Endothelial cell of umbilical vein (primary cell): Measurements from ENCODE around the gene UBE2L3. TPM values are rescaled to one million over a fixed set of nuclear protein-coding genes. Genes with fewer than 3 reads are reported as not detected.

ENCODE experiments used
- BruUV-seq: library from RNA; stranded (reverse); fragments of 400-500 nt; replicated peaks from 2 replicates; lab custom pipeline; 2021; lab: Mats Ljungman, UMichigan
- CTCF ChIA-PET: fragments of 300-600, 350-600 bp; sonication (Branson Sonifier 250); formaldehyde crosslinking; loops from one replicate; lab custom pipeline; 2021; ENCODE audit warnings: antibody characterized with exemption, inconsistent platforms; lab: Charles Lee
- POLR2A ChIA-PET: fragments of 300-600, 350-600 bp; sonication (Branson Sonifier 250); formaldehyde crosslinking; loops from one replicate; lab custom pipeline; 2021; ENCODE audit warnings: antibody characterized with exemption, inconsistent platforms; lab: Charles Lee
- DNase-seq: peaks from one replicate; pipeline ENCODE4 v3.0.0-alpha.2; 2011; ENCODE audit warnings: low read depth, low spot score
- FAIRE-seq: peaks from 2 replicates; lab custom pipeline; 2011; peaks lifted over from hg19 to GRCh38; lab: Jason Lieb, UNC
- H2AFZ ChIP-seq: 2 replicates; pipeline ENCODE4 v1.6.0; 2012; ENCODE audit warnings: low read depth, low read length, control low read depth, inconsistent platforms
- H3K27ac ChIP-seq: 2 replicates; pipeline ENCODE4 v1.5.1; 2011; ENCODE audit warnings: low read depth, mild to moderate bottlenecking, control low read depth, low read length, moderate library complexity; ENCODE audit not compliant: insufficient read depth
- H3K27me3 ChIP-seq, 2 experiments: 2 replicates each; pipeline versions ENCODE4 v1.6.0 to v1.6.1; 2011; ENCODE audit warnings: low read length in 2 of 2, mixed read lengths in 1 of 2; ENCODE audit not compliant: control insufficient read depth in 2 of 2, insufficient read depth in 2 of 2
- H3K36me3 ChIP-seq, 2 experiments: 2 replicates in 1 of 2; 3 replicates in 1 of 2; pipeline ENCODE4 v1.5.1; 2011; ENCODE audit warnings: low read length in 2 of 2, mild to moderate bottlenecking in 1 of 2, moderate library complexity in 1 of 2; ENCODE audit not compliant: control insufficient read depth in 2 of 2, insufficient read depth in 2 of 2; ENCODE audit errors: extremely low read depth in 1 of 2
- H3K4me1 ChIP-seq: 3 replicates; pipeline ENCODE4 v1.5.1; 2011; ENCODE audit warnings: mild to moderate bottlenecking, low read length; ENCODE audit not compliant: control insufficient read depth, insufficient read depth; ENCODE audit errors: extremely low read depth
- H3K4me2 ChIP-seq: 2 replicates; pipeline ENCODE4 v1.6.1; 2011; ENCODE audit warnings: low read length, control low read depth, mixed read lengths; ENCODE audit not compliant: insufficient read depth
- H3K4me3 ChIP-seq, 3 experiments: fragments of 200-600 bp in 1 of 3; sonication (generic), shearing (Covaris generic) in 1 of 3; replicated peaks in 1 of 3; 2 replicates each; pipeline ENCODE4 v1.5.1; 2011 to 2016; ENCODE audit warnings: control low read depth in 3 of 3, low read length in 3 of 3, mild to moderate bottlenecking in 2 of 3, inconsistent platforms in 1 of 3, low read depth in 1 of 3, moderate library complexity in 1 of 3; ENCODE audit not compliant: insufficient read depth in 1 of 3
- H3K79me2 ChIP-seq: 2 replicates; pipeline ENCODE4 v1.6.0; 2012; ENCODE audit warnings: low read length, inconsistent platforms; ENCODE audit not compliant: control insufficient read depth, insufficient read depth
- H3K9ac ChIP-seq: replicated peaks from 2 replicates; pipeline ENCODE3; 2011; ENCODE audit warnings: low read length, control low read depth; ENCODE audit not compliant: insufficient read depth; ENCODE audit errors: extremely low read depth
- H3K9me1 ChIP-seq: replicated peaks from 3 replicates; pipeline ENCODE4 v1.6.0; 2011; ENCODE audit warnings: mild to moderate bottlenecking, low read length; ENCODE audit not compliant: control insufficient read depth, insufficient read depth; ENCODE audit errors: extremely low read depth
- H3K9me3 ChIP-seq: replicated peaks from 2 replicates; pipeline ENCODE4 v1.5.1; 2012; ENCODE audit warnings: low read length, inconsistent platforms; ENCODE audit not compliant: control insufficient read depth, insufficient read depth
- H4K20me1 ChIP-seq: replicated peaks from 2 replicates; pipeline ENCODE3; 2011; ENCODE audit warnings: mild to moderate bottlenecking, low read length; ENCODE audit not compliant: control insufficient read depth, insufficient read depth; ENCODE audit errors: extremely low read depth
- EZH2 ChIP-seq: IDR thresholded peaks from 2 replicates; pipeline ENCODE4 v1.6.1; 2012; ENCODE audit warnings: borderline replicate concordance, low read depth, mild to moderate bottlenecking, moderate library complexity, low read length, inconsistent platforms; ENCODE audit not compliant: severe bottlenecking
- FOS ChIP-seq: IDR thresholded peaks from 2 replicates; pipeline ENCODE4 v1.6.1; 2011; ENCODE audit warnings: mild to moderate bottlenecking, low read length, moderate library complexity, borderline replicate concordance; ENCODE audit not compliant: insufficient read depth
- GATA2 ChIP-seq: IDR thresholded peaks from 2 replicates; pipeline ENCODE4 v1.7.0; 2011; ENCODE audit warnings: low read depth, mild to moderate bottlenecking, moderate library complexity, mixed read lengths, low read length; ENCODE audit not compliant: insufficient read length, insufficient read depth
- MAX ChIP-seq: IDR thresholded peaks from 2 replicates; pipeline ENCODE4 v1.6.1; 2011; ENCODE audit not compliant: insufficient read depth, insufficient read length
- MYC ChIP-seq: IDR thresholded peaks from one replicate; pipeline ENCODE4 v1.6.1; 2011; ENCODE audit warnings: mild to moderate bottlenecking, low read depth, low read length
- POLR2A ChIP-seq: IDR thresholded peaks from 2 replicates; pipeline ENCODE4 v1.6.1; 2012; ENCODE audit warnings: low read depth, mild to moderate bottlenecking, control low read depth, low read length
- dilution Hi-C: fragments of 300-500 bp; cut with MboI; formaldehyde crosslinking; loops from one replicate; pipeline ENCODE4 v1.15.0; 2019; ENCODE audit warnings: low sequenced_read_pairs; ENCODE audit not compliant: extremely low pct_ligation_motif_present
- intact Hi-C: fragments of 100-400 bp; cut with micrococcal nuclease; formaldehyde crosslinking; loops from one replicate; pipeline ENCODE4 v1.10.0; 2022
- polyA plus RNA-seq, 4 experiments: library from polyadenylated mRNA; depleted of rRNA in 3 of 4; stranded (reverse) in 3 of 4; unstranded in 1 of 4; fragments of >200 nt; gene quantifications; 2 replicates each; pipeline versions ENCODE4 v1.2.1 to v1.2.3, GENCODE V29; 2011 to 2012; ENCODE audit warnings: missing spikeins in 1 of 4
- total RNA-seq: library from RNA; stranded (reverse); gene quantifications from 2 replicates; pipeline ENCODE4 v1.2.3, GENCODE V29; 2021

Gene UBE2L3
- total and polyA plus RNA-seq, 2 donors (not counting 3 experiments of a cell fraction or from before 2014, with no cell fraction given) = 66.0 to 83.5 TPM

GRCh38 chr22:21573293-21573734, 5.8 kb downstream of the UBE2L3 start:
- Histone ChIP-seq H4K20me1 (peaks cover 21% of the 10 kb centered on the region), H3K79me2 (peaks cover 99% of the 10 kb centered on the region), H3K9me1 (no peaks in the 10 kb centered on the region), H3K9me3 (no peaks in the 10 kb centered on the region), H3K4me3 (no peak overlapping the region), H3K9ac (no peak overlapping the region), H3K4me1 (peaks cover 22% of the 10 kb centered on the region), H3K36me3 (peaks cover 0 to 3% of the 10 kb centered on the region in 2 experiments), H3K4me2 (no peak overlapping the region), H2AFZ (no peak overlapping the region), H3K27ac (no peak overlapping the region), H3K27me3 (no peaks in the 10 kb centered on the region)
- ChIA-PET CTCF (interaction anchor here (1.2 to 1.3 kb wide), 2 partner anchors 9 to 51 kb away, joined by 3 read pairs; no protein-coding TSS in a partner anchor), POLR2A (no interaction called here)
- dilution Hi-C loops = no loop called here
- intact Hi-C loops = no loop called here
- FAIRE-seq (no peak), DNase-seq (no peak)
- BruUV-seq = no TSS peak
- TF ChIP-seq POLR2A = no peak

- Histone ChIP-seq H3K4me2 (no peak overlapping the region), H4K20me1 (peaks cover 21% of the 10 kb centered on the region), H2AFZ (no peak overlapping the region), H3K36me3 (peaks cover 0 to 3% of the 10 kb centered on the region in 2 experiments), H3K9ac (no peak overlapping the region), H3K27me3 (no peaks in the 10 kb centered on the region), H3K4me3 (no peak overlapping the region), H3K9me3 (no peaks in the 10 kb centered on the region), H3K79me2 (peaks cover 98% of the 10 kb centered on the region), H3K27ac (no peak overlapping the region), H3K9me1 (no peaks in the 10 kb centered on the region), H3K4me1 (peaks cover 19% of the 10 kb centered on the region)
- DNase-seq = no peak
- TF ChIP-seq MYC = no peak
- no peak for TF ChIP-seq EZH2
- TF ChIP-seq FOS = no peak
- TF ChIP-seq GATA2 = no peak
- no peak for TF ChIP-seq MAX
- BruUV-seq = no TSS peak
- intact Hi-C loops (no loop called here), dilution Hi-C loops (no loop called here)
- ChIA-PET POLR2A (no interaction called here), CTCF (interaction anchor here (0.8 to 1.3 kb wide), 3 partner anchors 9 to 55 kb away, joined by 3 read pairs; no protein-coding TSS in a partner anchor)
- no peak for FAIRE-seq
Observed at GRCh38 chr22:21573750-21574494, 6.4 kb downstream of the UBE2L3 start.
